NCI-H128 (cell line): ENCODE data around the gene IQCF2.
"Not testable (repeated sequence)": the region's sequence is repeated elsewhere in the genome, so short reads cannot be mapped to it uniquely, and the experiment has no call there.

ENCODE experiments used
- DNase-seq: peaks from one replicate; lab custom pipeline; 2025; ENCODE audit not compliant: unreplicated experiment; lab: John Stamatoyannopoulos, UW

Gene IQCF2

GRCh38 chr3:51860703-51861665 lies at the start of gene IQCF2:
Gene IQCF2 (plus strand): TSS chr3:51861615. CDS start chr3:51861667, 52 bp downstream.
- DNase-seq, result no peak

- DNase-seq, result no peak
Measured at GRCh38 chr3:51813539-51813938, 47.9 kb upstream of the IQCF2 start.

- no peak for DNase-seq
Measured at GRCh38 chr3:51814034-51814433, 47.4 kb upstream of the IQCF2 start.

GRCh38 chr3:51815614-51816013 lies 45.8 kb upstream of the IQCF2 start:
- no peak for DNase-seq

- DNase-seq, result no peak
Measured at GRCh38 chr3:51816723-51817122, 44.7 kb upstream of the IQCF2 start.

GRCh38 chr3:51817375-51817774 lies 44.0 kb upstream of the IQCF2 start:
- no peak for DNase-seq

GRCh38 chr3:51819151-51819550 lies 42.3 kb upstream of the IQCF2 start:
- DNase-seq, result no peak

- no peak for DNase-seq
Measured at GRCh38 chr3:51819709-51820406, 41.6 kb upstream of the IQCF2 start.

- no peak for DNase-seq
Measured at GRCh38 chr3:51828297-51828696, 33.1 kb upstream of the IQCF2 start.

GRCh38 chr3:51830345-51830744 lies 31.1 kb upstream of the IQCF2 start:
- no peak for DNase-seq

GRCh38 chr3:51830836-51831385 lies 30.5 kb upstream of the IQCF2 start:
- no peak for DNase-seq

- no peak for DNase-seq
Measured at GRCh38 chr3:51836606-51837005, 24.8 kb upstream of the IQCF2 start.

GRCh38 chr3:51845129-51845528 lies 16.3 kb upstream of the IQCF2 start:
- DNase-seq, result no peak

GRCh38 chr3:51855411-51855810 lies 6.0 kb upstream of the IQCF2 start:
- DNase-seq, result not testable (repeated sequence)

GRCh38 chr3:51862886-51863285 lies 1.5 kb downstream of the IQCF2 start:
- no peak for DNase-seq

- DNase-seq, result not testable (repeated sequence)
Measured at GRCh38 chr3:51868896-51869295, 7.5 kb downstream of the IQCF2 start.

- DNase-seq, result no peak
Measured at GRCh38 chr3:51869304-51869703, 7.9 kb downstream of the IQCF2 start.

- DNase-seq, result no peak
Measured at GRCh38 chr3:51873253-51873766, 11.9 kb downstream of the IQCF2 start.

GRCh38 chr3:51873876-51874275 lies 12.5 kb downstream of the IQCF2 start:
- no peak for DNase-seq

GRCh38 chr3:51874411-51874810 lies 13.0 kb downstream of the IQCF2 start:
- DNase-seq, result no peak

GRCh38 chr3:51874889-51875288 lies 13.5 kb downstream of the IQCF2 start:
- DNase-seq, result no peak

- no peak for DNase-seq
Measured at GRCh38 chr3:51875501-51875900, 14.1 kb downstream of the IQCF2 start, which contains the start of gene IQCF5. Gene IQCF5 (minus strand): TSS chr3:51875601. CDS start chr3:51875531, 70 bp downstream.
